HepG2 (cell line): ENCODE data around the gene KIR3DL3. TPM values are rescaled to one million over a fixed set of nuclear protein-coding genes. Genes with fewer than 3 reads are reported as not detected.
"Not testable (repeated sequence)": the region's sequence is repeated elsewhere in the genome, so short reads cannot be mapped to it uniquely, and the experiment has no call there.

Experiments used
- ATAC-seq: fragments of 200-7000 bp; cut with Tn5 transposase; 3 replicates; pipeline ENCODE4 v1.9.1; 2020; ENCODE audit warnings: mild to moderate bottlenecking, moderate library complexity
- BruUV-seq: library from RNA; stranded (reverse); fragments of 400-500 nt; replicated peaks from 2 replicates; lab custom pipeline; 2021; lab: Mats Ljungman, UMichigan
- CTCF ChIA-PET: fragments of 300-600 bp; formaldehyde crosslinking; extraction: SDS; loops from one replicate; lab custom pipeline; 2021; ENCODE audit warnings: low total read pairs, inconsistent platforms, low intra/inter-chr PET ratio; lab: Yijun Ruan, JAX
- POLR2A ChIA-PET: fragments of 350-600 bp; sonication (Branson Sonifier 250); formaldehyde crosslinking; loops from one replicate; lab custom pipeline; 2020; ENCODE audit warnings: antibody characterized with exemption, inconsistent platforms; lab: Yijun Ruan, JAX
- DNase-seq: peaks from one replicate; pipeline ENCODE4 v3.0.0-alpha.2; 2015; ENCODE audit warnings: low spot score
- FAIRE-seq: peaks from 3 replicates; lab custom pipeline; 2011; peaks lifted over from hg19 to GRCh38; lab: Jason Lieb, UNC
- H2AFZ ChIP-seq: one replicate; pipeline ENCODE4 v1.6.1; 2011; ENCODE audit warnings: low read length, inconsistent platforms
- H3K27ac ChIP-seq: fragments of 300-600 bp; 3 replicates; pipeline ENCODE4 v1.8.0; 2011; ENCODE audit warnings: mixed run types, mild to moderate bottlenecking, mixed read lengths, low read length, inconsistent platforms; ENCODE audit not compliant: insufficient read depth; ENCODE audit errors: extremely low read length
- H3K27me3 ChIP-seq, 2 experiments: fragments of 200-600 bp in 1 of 2; 2 replicates in 1 of 2; 3 replicates in 1 of 2; pipeline versions ENCODE4 v1.6.0 to v1.8.0; 2011; ENCODE audit warnings: low read length in 2 of 2, mild to moderate bottlenecking in 2 of 2, moderate library complexity in 2 of 2, inconsistent platforms in 1 of 2; ENCODE audit not compliant: insufficient read depth in 2 of 2, control insufficient read depth in 1 of 2
- H3K36me3 ChIP-seq, 2 experiments: fragments of 200-600 bp in 1 of 2; replicated peaks in 1 of 2; 2 replicates in 1 of 2; 3 replicates in 1 of 2; pipeline versions ENCODE4 v1.5.1 to v1.8.0; 2011; ENCODE audit warnings: low read length in 2 of 2, inconsistent platforms in 1 of 2; ENCODE audit not compliant: insufficient read depth in 2 of 2, control insufficient read depth in 1 of 2
- H3K4me1 ChIP-seq: 2 replicates; pipeline ENCODE4 v1.5.1; 2012; ENCODE audit warnings: low read length, inconsistent platforms; ENCODE audit not compliant: insufficient read depth
- H3K4me2 ChIP-seq: 2 replicates; pipeline ENCODE4 v1.6.0; 2011; ENCODE audit warnings: low read depth, low read length, inconsistent platforms
- H3K4me3 ChIP-seq, 3 experiments: fragments of 200-600 bp in 1 of 3; sonication (generic), shearing (Covaris generic) in 1 of 3; replicated peaks in 1 of 3; 2 replicates each; pipeline ENCODE4 v1.5.1; 2011 to 2016; ENCODE audit warnings: low read length in 3 of 3, inconsistent platforms in 2 of 3, low read depth in 2 of 3, mild to moderate bottlenecking in 2 of 3, control low read depth in 1 of 3, mixed read lengths in 1 of 3; ENCODE audit not compliant: insufficient read depth in 1 of 3
- H3K79me2 ChIP-seq: one replicate; pipeline ENCODE4 v1.6.1; 2011; ENCODE audit warnings: low read length, inconsistent platforms; ENCODE audit not compliant: insufficient read depth
- H3K9ac ChIP-seq: 2 replicates; pipeline ENCODE4 v1.6.0; 2011; ENCODE audit warnings: mild to moderate bottlenecking, low read depth, low read length, inconsistent platforms; ENCODE audit not compliant: insufficient read depth
- H3K9me3 ChIP-seq: 2 replicates; pipeline ENCODE4 v1.5.1; 2012; ENCODE audit warnings: mild to moderate bottlenecking, low read length
- H4K20me1 ChIP-seq: 2 replicates; pipeline ENCODE4 v1.6.0; 2011; ENCODE audit warnings: inconsistent platforms, mild to moderate bottlenecking, low read length, moderate library complexity; ENCODE audit not compliant: insufficient read depth
- FOXK2 ChIP-seq: fragments of 450-650 bp; IDR thresholded peaks from 2 replicates; pipeline ENCODE4 v1.6.1; 2016
- MIER3 ChIP-seq: IDR thresholded peaks from 2 replicates; pipeline ENCODE4 v1.6.1; 2016; ENCODE audit warnings: missing compliant biosample characterization, borderline replicate concordance
- ZBTB42 ChIP-seq: sonication (generic); formaldehyde crosslinking; IDR thresholded peaks from 2 replicates; pipeline ENCODE4 v1.5.0; 2020; ENCODE audit warnings: mild to moderate bottlenecking, missing genetic modification reagents
- WGBS: methylation state at CpG from one replicate; pipeline ENCODE4 v1.1.6; 2017; ENCODE audit warnings: low lambda C conversion rate; 5-methylcytosine and 5-hydroxymethylcytosine counted together
- in situ Hi-C: cut with HindIII; loops from 2 replicates; pipeline ENCODE4 v1.10.0; 2017; ENCODE audit warnings: low pct_unique_long_range_greater_than_20kb; ENCODE audit not compliant: extremely low pct_ligation_motif_present
- intact Hi-C: fragments of 100-400 bp; cut with micrococcal nuclease; formaldehyde crosslinking; loops from one replicate; pipeline ENCODE4 v1.10.0; 2022; ENCODE audit not compliant: unreplicated experiment
- polyA plus RNA-seq, 8 experiments: library from polyadenylated mRNA; depleted of rRNA in 3 of 8; stranded (reverse) in 7 of 8; unstranded in 1 of 8; fragments of >200 nt; fragmentation: Illumina TruSeq in 4 of 8; extraction: Trizol in 4 of 8; gene quantifications; 2 replicates each; pipeline versions ENCODE4 v1.2.1 to v1.2.3, GENCODE V29; 2011 to 2016; ENCODE audit warnings: low read depth in 4 of 8, missing spikeins in 1 of 8, mixed read lengths in 1 of 8; ENCODE audit not compliant: insufficient read depth in 1 of 8
- total RNA-seq, 5 experiments: library from RNA; depleted of rRNA; stranded (reverse); fragments of >200 nt; fragmentation: Illumina TruSeq; extraction: Trizol; gene quantifications; 2 replicates each; pipeline ENCODE4 v1.2.3, GENCODE V29; 2016; ENCODE audit warnings: low read depth in 1 of 5
- TF ChIP-seq, protein P1 (sequence below): IDR thresholded peaks from 2 replicates; pipeline ENCODE4 v1.6.1; 2016; ENCODE audit warnings: missing compliant biosample characterization, missing genetic modification reagents, borderline replicate concordance

Gene KIR3DL3
- total and polyA plus RNA-seq, 2 of the 13 experiments (the other 11 are each of a cell fraction or from before 2014, with no cell fraction given) = not detected

DNA sequence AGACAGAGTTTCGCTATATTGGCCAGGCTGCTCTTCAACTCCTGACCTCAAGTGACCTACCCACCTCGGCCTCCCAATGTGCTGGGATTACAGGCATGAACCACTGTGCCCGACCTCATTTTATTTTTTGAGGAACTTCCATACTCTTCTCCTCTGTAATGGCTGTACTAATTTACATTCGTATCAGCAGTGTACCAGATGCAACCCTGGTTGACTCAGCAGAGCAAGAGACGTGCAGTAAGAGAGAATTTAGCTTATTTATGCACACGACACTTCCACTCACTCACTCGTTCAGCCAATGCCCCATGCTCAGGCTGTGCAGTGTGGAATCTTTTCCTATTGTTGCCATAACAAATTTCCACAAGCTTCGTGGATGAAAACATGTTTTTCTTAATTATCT, 6.9 kb downstream of the KIR3DL3 start:
- H4K20me1 ChIP-seq = no peaks in the 10 kb centered on the region
- CTCF ChIA-PET = no interaction called here
- POLR2A ChIA-PET = no interaction called here
- H3K4me3 ChIP-seq = no peak overlapping the region
- no peak overlapping the region for H3K27ac ChIP-seq
- H3K4me1 ChIP-seq = no peaks in the 10 kb centered on the region
- H2AFZ ChIP-seq = no peak overlapping the region
- BruUV-seq = no TSS peak
- H3K79me2 ChIP-seq = no peaks in the 10 kb centered on the region
- no peak overlapping the region for H3K4me2 ChIP-seq
- TF ChIP-seq, protein P1, sequence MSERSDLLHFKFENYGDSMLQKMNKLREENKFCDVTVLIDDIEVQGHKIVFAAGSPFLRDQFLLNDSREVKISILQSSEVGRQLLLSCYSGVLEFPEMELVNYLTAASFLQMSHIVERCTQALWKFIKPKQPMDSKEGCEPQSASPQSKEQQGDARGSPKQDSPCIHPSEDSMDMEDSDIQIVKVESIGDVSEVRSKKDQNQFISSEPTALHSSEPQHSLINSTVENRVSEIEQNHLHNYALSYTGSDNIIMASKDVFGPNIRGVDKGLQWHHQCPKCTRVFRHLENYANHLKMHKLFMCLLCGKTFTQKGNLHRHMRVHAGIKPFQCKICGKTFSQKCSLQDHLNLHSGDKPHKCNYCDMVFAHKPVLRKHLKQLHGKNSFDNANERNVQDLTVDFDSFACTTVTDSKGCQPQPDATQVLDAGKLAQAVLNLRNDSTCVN (CRISPR knock-in tag) = no peak
- TF ChIP-seq ZBTB42 (CRISPR knock-in tag) (no peak), MIER3 (no peak), FOXK2 (no peak)
- no peaks in the 10 kb centered on the region for H3K36me3 ChIP-seq
- no peaks in the 10 kb centered on the region; a peak in 2 of 5 replicates for H3K27me3 ChIP-seq
- in situ Hi-C loops = no loop called here
- ATAC-seq = no peak
- no peak for FAIRE-seq
- H3K9ac ChIP-seq = no peak overlapping the region
- DNase-seq = no peak
- WGBS = 2% methylated on average over 8 of the region's 8 CpGs
- H3K9me3 ChIP-seq = no peaks in the 10 kb centered on the region
- intact Hi-C loops = no loop called here

DNA sequence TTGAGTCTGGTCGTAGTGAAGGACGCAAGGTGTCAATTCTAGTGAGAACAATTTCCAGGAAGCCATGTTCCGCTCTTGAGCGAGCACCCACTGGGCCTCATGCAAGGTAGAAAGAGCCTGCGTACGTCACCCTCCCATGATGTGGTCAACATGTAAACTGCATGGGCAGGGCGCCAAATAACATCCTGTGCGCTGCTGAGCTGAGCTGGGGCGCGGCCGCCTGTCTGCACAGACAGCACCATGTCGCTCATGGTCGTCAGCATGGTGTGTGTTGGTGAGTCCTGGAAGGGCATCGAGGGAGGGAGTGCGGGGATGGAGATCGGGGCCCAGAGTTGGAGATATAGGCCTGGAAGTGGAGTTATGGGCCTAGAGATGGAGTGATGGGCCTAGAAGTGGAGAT, 14.1 kb downstream of the KIR3DL3 start, which contains the start of gene KIR2DL3:
KIR2DL3 (plus strand) TSS at position 208 of the 400 bp plus-strand sequence; CDS start at position 241, 33 bp downstream.
- H3K9ac ChIP-seq, H3K4me3 ChIP-seq, H4K20me1 ChIP-seq, H3K27ac ChIP-seq, H3K79me2 ChIP-seq, ATAC-seq, intact Hi-C loops, BruUV-seq, DNase-seq, POLR2A ChIA-PET, in situ Hi-C loops, H3K36me3 ChIP-seq, H3K9me3 ChIP-seq, H3K27me3 ChIP-seq, H3K4me2 ChIP-seq, H2AFZ ChIP-seq, CTCF ChIA-PET, FAIRE-seq, H3K4me1 ChIP-seq: not testable (repeated sequence)
- 50% methylated on average over 16 of the region's 16 CpGs for WGBS
